Prostate gland (tissue), 1 donor: Measurements from ENCODE around the gene MAP1S.

Experiments
- POLR2A ChIP-seq: fragments of 450-650 bp; IDR thresholded peaks from one replicate; pipeline ENCODE4 v1.6.1; 2016; ENCODE audit warnings: antibody characterized with exemption, mild to moderate bottlenecking
- POLR2AphosphoS5 ChIP-seq: sonication (generic); formaldehyde crosslinking; IDR thresholded peaks from one replicate; pipeline ENCODE4 v1.6.1; 2017; ENCODE audit warnings: antibody characterized with exemption

DNA sequence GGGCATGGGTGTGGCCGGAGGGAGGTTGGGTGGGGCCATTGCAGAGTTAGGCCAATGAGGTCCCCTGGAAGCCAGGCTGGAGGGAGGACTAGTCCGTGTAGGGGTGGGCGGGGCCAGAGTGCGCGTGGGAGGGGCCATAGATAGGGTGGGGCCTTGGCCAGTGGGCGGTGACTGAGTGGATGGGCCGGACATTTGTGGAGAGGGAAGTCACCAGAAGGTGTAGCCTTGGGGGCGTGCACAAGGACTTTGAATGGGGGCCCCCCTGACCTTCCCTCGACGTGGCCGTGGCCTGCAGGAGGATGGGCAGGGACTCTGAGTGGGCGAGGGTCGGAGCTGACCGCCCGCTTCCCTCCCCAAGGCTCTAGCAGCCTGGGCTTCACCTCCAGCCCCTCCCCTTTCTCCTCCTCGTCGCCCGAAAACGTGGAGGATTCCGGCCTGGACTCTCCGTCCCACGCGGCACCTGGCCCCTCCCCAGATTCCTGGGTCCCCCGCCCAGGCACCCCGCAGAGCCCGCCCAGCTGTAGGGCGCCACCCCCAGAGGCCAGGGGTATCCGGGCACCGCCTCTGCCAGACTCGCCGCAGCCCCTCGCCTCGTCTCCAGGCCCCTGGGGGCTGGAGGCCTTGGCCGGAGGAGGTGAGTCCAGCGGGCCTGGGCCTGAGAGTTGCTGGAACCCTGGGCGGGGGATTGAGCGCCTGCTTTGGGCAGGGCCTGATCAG lies 59.1 kb downstream of the MAP1S start:
- TF ChIP-seq POLR2AphosphoS5 (no peak), POLR2A (no peak)
